Stomach (tissue), 4 donors: ENCODE data around the gene COG4.

Source experiments
- CTCF ChIP-seq, 7 experiments: fragments of 450-650 bp in 4 of 7; fragments of 200-600 bp in 3 of 7; sonication (generic) in 3 of 7; IDR thresholded peaks; one replicate each; pipeline ENCODE4 v1.5.1; 2016 to 2019; ENCODE audit warnings: antibody characterized with exemption in 7 of 7, control low read depth in 2 of 7, mild to moderate bottlenecking in 1 of 7
- EP300 ChIP-seq: sonication (generic); formaldehyde crosslinking; IDR thresholded peaks from one replicate; pipeline ENCODE4 v1.6.1; 2017; ENCODE audit warnings: antibody characterized with exemption

- no peak for TF ChIP-seq CTCF (IDR thresholded peaks at IDR 0.05)
- no peak for TF ChIP-seq EP300
These were observed 91.0 kb downstream of the COG4 start for GRCh38 chr16:70432356-70432722.
